ENCODE measurements around the gene USP17L12. TPM values are rescaled to one million over a fixed set of nuclear protein-coding genes. Genes with fewer than 3 reads are reported as not detected.
A peak's percentile ranks its signal among the peaks of the same experiment; 100 is the strongest.
"Not testable (repeated sequence)": the region's sequence is repeated elsewhere in the genome, so short reads cannot be mapped to it uniquely, and the experiment has no call there.

Gene USP17L12
- total RNA-seq (not detected), polyA plus RNA-seq (ENCODE audit: insufficient read depth, low read depth, low replicate concordance) (not detected)
- long read RNA-seq, donor 1: 0 reads
- long read RNA-seq, donor 2: 0 reads

- DNase-seq; H3K36me3 ChIP-seq (ENCODE audit: low read depth, missing control alignments); intact Hi-C loops (cut with DNase I; ENCODE audit: low total_unique reads); H3K9me3 ChIP-seq; H3K27me3 ChIP-seq; H3K27ac ChIP-seq; H3K4me3 ChIP-seq; H3K4me1 ChIP-seq: not testable (repeated sequence)
- no CpG with 5 or more reads among the region's 13 CpGs for WGBS, 2 donors
These were observed at the start of gene USP17L12 for GRCh38 chr4:9219852-9220251. Gene USP17L12 (plus strand): TSS chr4:9220152. CDS start chr4:9220152, 0 bp downstream.

GRCh38 chr4:9210357-9210756, 9.6 kb upstream of the USP17L12 start, which contains the start of gene USP17L10:
Gene USP17L10 (plus strand): TSS chr4:9210657. CDS start chr4:9210657, 0 bp downstream.
- DNase-seq; H3K27ac ChIP-seq; H3K27me3 ChIP-seq; H3K36me3 ChIP-seq (ENCODE audit: low read depth, missing control alignments); intact Hi-C loops (cut with DNase I; ENCODE audit: low total_unique reads); H3K4me1 ChIP-seq; H3K4me3 ChIP-seq; H3K9me3 ChIP-seq: not testable (repeated sequence)
- WGBS, 2 donors: no CpG with 5 or more reads among the region's 13 CpGs

DNA sequence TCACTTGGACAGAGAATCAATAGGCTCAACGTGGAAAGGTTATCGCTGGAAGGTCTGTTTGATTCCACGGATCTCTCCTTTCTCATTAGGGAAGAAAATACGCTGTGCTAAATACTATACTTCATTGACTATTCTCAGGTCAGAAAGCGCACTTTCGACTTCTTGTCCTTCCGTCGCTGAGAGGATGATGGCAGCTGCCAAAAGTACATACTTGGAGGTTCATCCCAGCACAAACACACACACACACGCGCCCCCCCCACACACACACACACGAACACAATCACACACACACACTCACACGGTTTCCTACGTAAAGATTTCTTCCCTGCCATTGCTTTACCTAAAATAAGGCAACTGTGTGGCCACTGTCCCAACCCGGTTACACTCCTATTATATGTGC, 5.3 kb upstream of the USP17L12 start:
- H3K4me1 ChIP-seq; DNase-seq; H3K27ac ChIP-seq; H3K9me3 ChIP-seq; H3K4me3 ChIP-seq; H3K36me3 ChIP-seq (ENCODE audit: low read depth, missing control alignments); intact Hi-C loops (cut with DNase I; ENCODE audit: low total_unique reads); H3K27me3 ChIP-seq: not testable (repeated sequence)
- WGBS, 2 donors: 56 to 62% methylated on average over 9 to 10 of the region's 14 CpGs

DNA sequence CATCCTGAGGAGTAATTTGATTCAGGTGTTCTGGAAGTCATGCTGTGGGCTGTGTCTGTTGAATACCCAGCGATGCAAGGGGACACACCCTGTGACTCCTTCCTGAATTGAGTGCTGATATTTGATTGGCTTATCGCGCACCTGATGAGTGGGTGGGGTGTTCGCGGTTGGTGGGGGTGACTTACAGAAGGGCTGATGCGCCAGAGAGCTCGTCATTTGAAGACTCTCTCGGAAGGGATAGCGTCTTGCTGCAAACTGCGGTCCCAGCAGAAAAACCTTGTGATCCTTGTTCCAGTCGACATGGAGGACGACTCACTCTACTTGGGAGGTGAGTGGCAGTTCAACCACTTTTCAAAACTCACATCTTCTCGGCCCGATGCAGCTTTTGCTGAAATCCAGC, 4.8 kb upstream of the USP17L12 start, which contains the start of gene USP17L11:
USP17L11 (plus strand) TSS at position 301 of the 400 bp plus-strand sequence; CDS start at position 301, 0 bp downstream.
- intact Hi-C loops (cut with DNase I; ENCODE audit: low total_unique reads); DNase-seq; H3K4me3 ChIP-seq; H3K4me1 ChIP-seq; H3K9me3 ChIP-seq; H3K36me3 ChIP-seq (ENCODE audit: low read depth, missing control alignments); H3K27ac ChIP-seq; H3K27me3 ChIP-seq: not testable (repeated sequence)
- no CpG with 5 or more reads among the region's 14 CpGs for WGBS, 2 donors

GRCh38 chr4:9224596-9224995, 4.6 kb downstream of the USP17L12 start, which contains the start of gene USP17L13:
Gene USP17L13 (plus strand): TSS chr4:9224896. CDS start chr4:9224896, 0 bp downstream.
- H3K4me1 ChIP-seq: not testable (repeated sequence)

GRCh38 chr4:9230249-9230648, 10.3 kb downstream of the USP17L12 start:
- H3K27me3 ChIP-seq; H3K9me3 ChIP-seq; H3K27ac ChIP-seq; intact Hi-C loops (cut with DNase I; ENCODE audit: low total_unique reads); DNase-seq; H3K36me3 ChIP-seq (ENCODE audit: low read depth, missing control alignments); H3K4me3 ChIP-seq; H3K4me1 ChIP-seq: not testable (repeated sequence)
- 82% methylated on average over 5 of the region's 8 CpGs; no CpG with 5 or more reads in 1 of the 2 donors for WGBS, 2 donors

More at GRCh38 chr4:9224596-9224995, 4.6 kb downstream of the USP17L12 start, which contains the start of gene USP17L13:
- intact Hi-C loops (cut with DNase I; ENCODE audit: low total_unique reads); H3K27ac ChIP-seq; H3K4me3 ChIP-seq; H3K36me3 ChIP-seq (ENCODE audit: low read depth, missing control alignments); H3K9me3 ChIP-seq; DNase-seq; H3K27me3 ChIP-seq: not testable (repeated sequence)
- WGBS, 2 donors: no CpG with 5 or more reads among the region's 14 CpGs

DNA sequence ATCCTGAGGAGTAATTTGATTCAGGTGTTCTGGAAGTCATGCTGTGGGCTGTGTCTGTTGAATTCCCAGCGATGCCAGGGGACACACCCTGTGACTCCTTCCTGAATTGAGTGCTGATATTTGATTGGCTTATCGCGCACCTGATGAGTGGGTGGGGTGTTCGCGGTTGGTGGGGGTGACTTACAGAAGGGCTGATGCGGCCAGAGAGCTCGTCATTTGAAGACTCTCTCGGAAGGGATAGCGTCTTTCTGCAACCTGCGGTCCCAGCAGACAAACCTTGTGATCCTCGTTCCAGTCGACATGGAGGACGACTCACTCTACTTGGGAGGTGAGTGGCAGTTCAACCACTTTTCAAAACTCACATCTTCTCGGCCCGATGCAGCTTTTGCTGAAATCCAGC, 14.1 kb downstream of the USP17L12 start, which contains the start of gene USP17L15:
USP17L15 (plus strand) TSS at position 301 of the 400 bp plus-strand sequence; CDS start at position 301, 0 bp downstream.
- DNase-seq; H3K4me1 ChIP-seq; H3K36me3 ChIP-seq (ENCODE audit: low read depth, missing control alignments); H3K27ac ChIP-seq; H3K9me3 ChIP-seq; intact Hi-C loops (cut with DNase I; ENCODE audit: low total_unique reads); H3K4me3 ChIP-seq; H3K27me3 ChIP-seq: not testable (repeated sequence)
- WGBS, 2 donors: no CpG with 5 or more reads among the region's 15 CpGs

GRCh38 chr4:9238461-9238860, 18.5 kb downstream of the USP17L12 start:
- H3K27me3 ChIP-seq; H3K9me3 ChIP-seq; H3K27ac ChIP-seq; H3K4me1 ChIP-seq; H3K4me3 ChIP-seq; intact Hi-C loops (cut with DNase I; ENCODE audit: low total_unique reads); H3K36me3 ChIP-seq (ENCODE audit: low read depth, missing control alignments): not testable (repeated sequence)
- peak; percentile 10 for DNase-seq
- WGBS, 2 donors: no CpG with 5 or more reads among the region's 12 CpGs

- H3K9me3 ChIP-seq; intact Hi-C loops (cut with DNase I; ENCODE audit: low total_unique reads); DNase-seq; H3K36me3 ChIP-seq (ENCODE audit: low read depth, missing control alignments); H3K4me3 ChIP-seq; H3K4me1 ChIP-seq; H3K27me3 ChIP-seq; H3K27ac ChIP-seq: not testable (repeated sequence)
- WGBS, 2 donors: 83% methylated on average over 14 of the region's 14 CpGs; no CpG with 5 or more reads in 1 of the 2 donors
These were observed 23.6 kb downstream of the USP17L12 start, which contains the start of gene USP17L17 for GRCh38 chr4:9243579-9243978. Gene USP17L17 (plus strand): TSS chr4:9243879. CDS start chr4:9243879, 0 bp downstream.

GRCh38 chr4:9247953-9248680, 28.2 kb downstream of the USP17L12 start, which contains the start of gene USP17L18:
Gene USP17L18 (plus strand): TSS chr4:9248630. CDS start chr4:9248630, 0 bp downstream.
- WGBS, 2 donors: 50 to 55% methylated on average over 9 to 11 of the region's 26 CpGs
- H3K36me3 ChIP-seq (ENCODE audit: low read depth, missing control alignments); H3K9me3 ChIP-seq; H3K4me3 ChIP-seq; H3K27me3 ChIP-seq; intact Hi-C loops (cut with DNase I; ENCODE audit: low total_unique reads); H3K4me1 ChIP-seq; H3K27ac ChIP-seq: not testable (repeated sequence)
- peak; percentile 13 for DNase-seq

DNA sequence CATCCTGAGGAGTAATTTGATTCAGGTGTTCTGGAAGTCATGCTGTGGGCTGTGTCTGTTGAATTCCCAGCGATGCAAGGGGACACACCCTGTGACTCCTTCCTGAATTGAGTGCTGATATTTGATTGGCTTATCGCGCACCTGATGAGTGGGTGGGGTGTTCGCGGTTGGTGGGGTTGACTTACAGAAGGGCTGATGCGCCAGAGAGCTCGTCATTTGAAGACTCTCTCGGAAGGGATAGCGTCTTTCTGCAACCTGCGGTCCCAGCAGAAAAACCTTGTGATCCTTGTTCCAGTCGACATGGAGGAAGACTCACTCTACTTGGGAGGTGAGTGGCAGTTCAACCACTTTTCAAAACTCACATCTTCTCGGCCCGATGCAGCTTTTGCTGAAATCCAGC, 33.1 kb downstream of the USP17L12 start, which contains the start of gene USP17L19:
USP17L19 (plus strand) TSS at position 301 of the 400 bp plus-strand sequence; CDS start at position 301, 0 bp downstream.
- H3K9me3 ChIP-seq; H3K4me1 ChIP-seq; H3K27ac ChIP-seq; intact Hi-C loops (cut with DNase I; ENCODE audit: low total_unique reads); DNase-seq; H3K27me3 ChIP-seq; H3K4me3 ChIP-seq; H3K36me3 ChIP-seq (ENCODE audit: low read depth, missing control alignments): not testable (repeated sequence)
- no CpG with 5 or more reads among the region's 13 CpGs for WGBS, 2 donors

DNA sequence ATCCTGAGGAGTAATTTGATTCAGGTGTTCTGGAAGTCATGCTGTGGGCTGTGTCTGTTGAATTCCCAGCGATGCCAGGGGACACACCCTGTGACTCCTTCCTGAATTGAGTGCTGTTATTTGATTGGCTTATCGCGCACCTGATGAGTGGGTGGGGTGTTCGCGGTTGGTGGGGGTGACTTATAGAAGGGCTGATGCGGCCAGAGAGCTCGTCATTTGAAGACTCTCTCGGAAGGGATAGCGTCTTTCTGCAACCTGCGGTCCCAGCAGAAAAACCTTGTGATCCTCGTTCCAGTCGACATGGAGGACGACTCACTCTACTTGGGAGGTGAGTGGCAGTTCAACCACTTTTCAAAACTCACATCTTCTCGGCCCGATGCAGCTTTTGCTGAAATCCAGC, 37.9 kb downstream of the USP17L12 start, which contains the start of gene USP17L20:
USP17L20 (plus strand) TSS at position 301 of the 400 bp plus-strand sequence; CDS start at position 301, 0 bp downstream.
- H3K9me3 ChIP-seq; intact Hi-C loops (cut with DNase I; ENCODE audit: low total_unique reads); H3K36me3 ChIP-seq (ENCODE audit: low read depth, missing control alignments); DNase-seq; H3K27ac ChIP-seq; H3K27me3 ChIP-seq; H3K4me1 ChIP-seq; H3K4me3 ChIP-seq: not testable (repeated sequence)
- no CpG with 5 or more reads among the region's 15 CpGs for WGBS, 2 donors
